ENCODE measurements around the gene UPK3B. TPM values are rescaled to one million over a fixed set of nuclear protein-coding genes. Genes with fewer than 3 reads are reported as not detected.
"Not testable (repeated sequence)": the region's sequence is repeated elsewhere in the genome, so short reads cannot be mapped to it uniquely, and the experiment has no call there.

Gene UPK3B
- total RNA-seq, 2 experiments from 2014 or later = 0.65 TPM; not detected in 1

- CTCF ChIA-PET, POLR2A ChIA-PET: not testable (repeated sequence)
Measured at GRCh38 chr7:76487969-76488368, 22.4 kb upstream of the UPK3B start.

- POLR2A ChIA-PET, CTCF ChIA-PET: not testable (repeated sequence)
Measured at GRCh38 chr7:76492139-76492538, 18.2 kb upstream of the UPK3B start.

- POLR2A ChIA-PET, CTCF ChIA-PET: not testable (repeated sequence)
Measured at GRCh38 chr7:76495717-76496116, 14.6 kb upstream of the UPK3B start.

- CTCF ChIA-PET, POLR2A ChIA-PET: not testable (repeated sequence)
Measured at GRCh38 chr7:76497918-76498582, 12.3 kb upstream of the UPK3B start.

GRCh38 chr7:76498583-76499200, 11.7 kb upstream of the UPK3B start:
- POLR2A ChIA-PET, CTCF ChIA-PET: not testable (repeated sequence)

GRCh38 chr7:76499201-76499923, 11.0 kb upstream of the UPK3B start:
- CTCF ChIA-PET, POLR2A ChIA-PET: not testable (repeated sequence)

GRCh38 chr7:76499924-76500241, 10.5 kb upstream of the UPK3B start:
- POLR2A ChIA-PET, CTCF ChIA-PET: not testable (repeated sequence)

- CTCF ChIA-PET, POLR2A ChIA-PET: not testable (repeated sequence)
Measured at GRCh38 chr7:76502224-76502623, 8.1 kb upstream of the UPK3B start.

- POLR2A ChIA-PET, CTCF ChIA-PET: not testable (repeated sequence)
Measured at GRCh38 chr7:76502836-76503235, 7.5 kb upstream of the UPK3B start.

- POLR2A ChIA-PET, CTCF ChIA-PET: not testable (repeated sequence)
Measured at GRCh38 chr7:76503244-76503643, 7.1 kb upstream of the UPK3B start.

- POLR2A ChIA-PET, CTCF ChIA-PET: not testable (repeated sequence)
Measured at GRCh38 chr7:76504351-76505167, 5.8 kb upstream of the UPK3B start.

GRCh38 chr7:76505168-76506080, 4.9 kb upstream of the UPK3B start:
- POLR2A ChIA-PET = no interaction called here
- CTCF ChIA-PET = no interaction called here

GRCh38 chr7:76506081-76506440, 4.3 kb upstream of the UPK3B start:
- CTCF ChIA-PET = no interaction called here

GRCh38 chr7:76506643-76507042, 3.7 kb upstream of the UPK3B start:
- CTCF ChIA-PET = not testable (repeated sequence)

More at GRCh38 chr7:76506081-76506440, 4.3 kb upstream of the UPK3B start:
- POLR2A ChIA-PET = no interaction called here

GRCh38 chr7:76507723-76508406, 2.5 kb upstream of the UPK3B start:
- POLR2A ChIA-PET = no interaction called here
- CTCF ChIA-PET = no interaction called here

More at GRCh38 chr7:76506643-76507042, 3.7 kb upstream of the UPK3B start:
- POLR2A ChIA-PET = not testable (repeated sequence)

GRCh38 chr7:76511200-76511910, 1.0 kb downstream of the UPK3B start:
- CTCF ChIA-PET, POLR2A ChIA-PET: not testable (repeated sequence)

GRCh38 chr7:76511911-76512885, 1.8 kb downstream of the UPK3B start:
- POLR2A ChIA-PET, CTCF ChIA-PET: not testable (repeated sequence)
